HG02678 (cell line): ENCODE results near the gene BBS9.

Source experiments
- ATAC-seq: cut with Tn5 transposase; IDR thresholded peaks from one replicate; pipeline ENCODE4 v1.9.1; 2021; ENCODE audit warnings: mild to moderate bottlenecking, moderate library complexity; ENCODE audit not compliant: unreplicated experiment

Gene BBS9

GRCh38 chr7:33590916-33591315 lies 461.6 kb downstream of the BBS9 start:
- no peak for ATAC-seq

DNA sequence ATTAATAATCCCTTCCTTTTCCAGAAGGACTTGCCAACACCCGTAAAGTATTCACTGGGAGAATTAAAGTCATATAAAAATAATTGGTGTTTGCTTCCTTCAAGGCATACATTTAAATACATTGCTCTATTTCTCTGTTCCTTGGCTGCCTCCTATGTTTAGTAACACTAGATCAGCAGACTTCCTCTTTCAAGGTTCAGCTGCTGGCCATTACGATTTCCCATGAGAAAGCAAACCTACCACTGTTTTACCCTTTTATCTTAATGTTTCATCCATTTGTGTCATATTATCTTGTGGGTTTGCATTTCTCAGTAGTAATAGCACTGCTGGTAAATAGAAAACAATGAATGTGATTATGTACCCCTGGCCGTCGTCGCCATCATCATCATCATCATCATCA lies 462.1 kb downstream of the BBS9 start:
- ATAC-seq: no peak

DNA sequence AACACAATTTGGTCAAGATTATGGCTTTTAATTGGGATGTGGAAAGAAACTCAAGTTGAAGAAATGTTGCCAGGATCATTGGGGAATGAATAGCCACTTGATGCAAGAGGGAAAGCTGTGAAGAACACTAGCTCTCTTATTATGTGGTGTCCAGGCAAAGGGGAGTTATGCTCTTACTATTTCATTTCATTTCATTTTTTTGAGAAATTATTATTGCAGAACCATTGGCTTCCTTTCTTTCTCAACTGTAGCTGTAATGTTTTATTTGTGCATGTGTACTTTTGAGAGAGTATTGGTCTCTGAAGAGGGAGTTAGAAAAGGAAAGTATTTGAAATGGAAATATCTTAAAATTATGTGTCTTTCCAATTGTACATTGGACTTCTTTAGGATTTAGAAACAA lies 463.4 kb downstream of the BBS9 start:
- no peak for ATAC-seq

DNA sequence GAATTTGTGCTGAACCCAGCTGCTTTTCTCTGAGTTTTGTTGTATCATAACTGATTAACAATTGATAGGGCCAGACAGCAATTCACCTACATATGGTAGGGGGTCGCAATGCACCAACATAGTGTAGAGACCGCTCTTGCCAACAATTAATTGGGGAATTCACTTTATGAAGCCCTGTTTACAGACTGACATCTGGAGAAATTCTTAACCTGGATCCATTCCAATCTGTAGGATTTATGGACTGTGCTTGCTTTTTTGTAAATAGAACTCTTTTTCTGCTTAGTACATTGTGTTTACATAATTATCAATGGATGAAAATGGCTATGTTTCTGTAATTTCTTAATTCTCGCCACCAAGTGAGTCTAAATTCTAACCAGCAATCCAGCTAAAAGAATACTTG lies 464.2 kb downstream of the BBS9 start:
- ATAC-seq: no peak

DNA sequence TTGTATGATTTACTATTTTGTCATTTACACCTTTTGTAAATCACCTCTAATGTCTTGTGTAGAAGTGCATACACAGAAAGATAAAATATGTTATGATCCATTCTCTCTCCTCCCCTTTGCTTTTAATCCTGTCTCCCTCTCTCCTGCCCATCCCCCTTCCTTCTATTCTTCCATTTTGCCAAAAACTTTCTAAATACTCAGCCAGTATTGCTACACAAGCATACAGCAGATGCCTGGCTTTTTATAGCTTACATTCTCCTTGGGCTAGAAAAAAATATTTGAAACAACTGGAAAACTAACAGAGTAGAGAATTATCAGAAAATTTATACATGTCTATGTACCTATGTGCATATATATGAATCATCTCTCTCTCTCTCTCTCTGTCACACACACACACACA lies 467.3 kb downstream of the BBS9 start:
- no peak for ATAC-seq

DNA sequence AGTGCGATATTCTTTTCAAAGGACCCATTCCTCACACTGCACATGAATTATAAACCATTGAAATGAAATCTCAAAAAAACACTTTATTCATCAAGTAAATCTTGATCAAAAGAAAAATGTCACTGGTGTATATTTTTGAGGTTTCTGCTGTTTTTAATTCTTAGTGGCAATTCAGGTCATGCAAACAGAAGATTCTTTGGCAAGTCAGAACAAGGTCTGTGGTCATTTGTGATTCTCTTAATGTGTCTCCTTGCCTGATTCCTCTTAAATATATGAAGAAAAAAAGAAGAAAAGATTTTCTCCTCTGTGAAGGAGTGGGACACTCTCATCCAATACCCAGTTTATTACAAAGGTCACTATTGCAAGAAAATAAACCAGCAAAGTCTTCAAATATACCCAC lies 467.8 kb downstream of the BBS9 start:
- ATAC-seq: no peak

- no peak for ATAC-seq
These were observed 471.7 kb downstream of the BBS9 start for GRCh38 chr7:33601101-33601500.

- ATAC-seq: no peak
These were observed 472.5 kb downstream of the BBS9 start for GRCh38 chr7:33601884-33602283.

GRCh38 chr7:33604056-33604455 lies 474.7 kb downstream of the BBS9 start:
- ATAC-seq: no peak

- no peak for ATAC-seq
These were observed 481.6 kb downstream of the BBS9 start for GRCh38 chr7:33610918-33611317.

- ATAC-seq: no peak
These were observed 483.1 kb downstream of the BBS9 start for GRCh38 chr7:33612442-33612841.

DNA sequence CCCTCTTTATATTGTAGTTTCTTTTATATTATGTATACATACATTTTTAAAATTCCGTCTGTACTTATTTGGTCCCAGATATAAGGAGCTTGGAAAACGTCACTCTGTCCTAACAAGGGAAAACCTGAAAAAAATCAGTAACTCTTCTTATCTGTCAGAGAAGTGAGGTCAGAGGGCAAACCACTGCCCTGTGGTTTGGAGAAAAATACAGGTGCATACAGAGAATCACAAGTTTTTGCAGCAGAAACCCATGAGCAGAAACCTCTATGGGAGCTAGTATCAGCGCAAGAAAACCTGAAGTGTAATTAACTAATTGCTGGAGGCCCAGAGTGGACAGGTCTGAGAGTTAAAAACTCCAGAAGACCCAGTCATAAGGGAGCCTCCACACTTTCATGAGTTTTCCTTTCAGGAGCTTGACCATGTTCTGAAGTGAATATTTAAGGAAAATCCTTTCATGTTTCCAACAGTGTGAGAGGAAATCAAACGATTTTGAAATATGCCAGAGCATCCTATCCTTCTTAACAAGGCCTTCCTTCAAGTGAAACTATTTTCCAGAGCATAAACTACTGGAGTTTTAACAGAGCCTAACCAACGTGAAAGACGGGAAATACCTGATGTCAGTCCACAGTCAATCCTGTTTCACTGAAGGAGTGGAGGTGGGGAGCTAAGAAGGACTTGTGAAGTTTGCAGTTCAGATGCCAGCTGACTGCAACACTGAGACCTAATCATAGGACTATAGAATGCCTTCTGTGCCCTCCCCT lies 485.2 kb downstream of the BBS9 start:
- ATAC-seq: no peak

- no peak for ATAC-seq
These were observed 487.4 kb downstream of the BBS9 start for GRCh38 chr7:33616752-33617151.

GRCh38 chr7:33619264-33619663 lies 489.9 kb downstream of the BBS9 start:
- ATAC-seq: no peak

- no peak for ATAC-seq
These were observed 493.9 kb downstream of the BBS9 start for GRCh38 chr7:33623267-33623666.

DNA sequence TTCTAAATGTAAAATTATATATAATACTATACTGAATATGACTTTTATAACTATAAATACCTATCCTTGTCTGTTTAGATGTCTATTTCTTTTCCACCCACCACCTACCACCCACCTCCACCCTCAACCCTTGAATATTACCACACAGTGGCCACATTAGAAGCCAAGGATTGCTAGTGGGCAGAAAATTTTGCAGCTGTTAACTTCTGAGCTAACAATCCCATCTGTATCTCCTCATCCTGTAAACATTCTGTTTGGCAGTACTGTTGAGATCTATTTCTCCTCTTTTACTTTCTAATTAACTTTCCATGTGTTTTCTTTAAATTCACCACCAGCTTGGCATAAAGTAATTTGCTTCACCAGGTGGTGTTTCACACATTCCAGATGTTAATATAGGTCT lies 494.9 kb downstream of the BBS9 start:
- no peak for ATAC-seq

- no peak for ATAC-seq
These were observed 497.5 kb downstream of the BBS9 start for GRCh38 chr7:33626869-33627268.

- ATAC-seq: no peak
These were observed 498.4 kb downstream of the BBS9 start for GRCh38 chr7:33627741-33628140.

DNA sequence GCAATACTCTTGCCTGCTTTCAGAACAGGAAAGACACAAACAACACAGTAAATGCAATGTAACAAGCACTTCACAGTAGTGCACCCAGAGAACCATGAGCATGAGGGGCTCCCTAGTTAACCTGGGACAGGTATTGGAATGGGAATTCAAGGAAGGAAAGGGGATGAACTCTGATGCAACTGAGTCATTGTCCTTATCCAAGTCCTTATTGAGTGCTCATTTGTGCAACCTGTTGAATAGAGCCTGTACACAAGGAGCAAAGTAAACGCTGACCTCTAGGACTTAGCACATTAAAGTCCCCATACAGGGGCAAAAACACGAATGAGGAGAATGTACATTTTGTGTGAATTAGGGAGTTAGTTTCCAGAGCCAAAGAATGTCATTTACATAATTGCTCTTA lies 499.5 kb downstream of the BBS9 start:
- ATAC-seq: no peak

DNA sequence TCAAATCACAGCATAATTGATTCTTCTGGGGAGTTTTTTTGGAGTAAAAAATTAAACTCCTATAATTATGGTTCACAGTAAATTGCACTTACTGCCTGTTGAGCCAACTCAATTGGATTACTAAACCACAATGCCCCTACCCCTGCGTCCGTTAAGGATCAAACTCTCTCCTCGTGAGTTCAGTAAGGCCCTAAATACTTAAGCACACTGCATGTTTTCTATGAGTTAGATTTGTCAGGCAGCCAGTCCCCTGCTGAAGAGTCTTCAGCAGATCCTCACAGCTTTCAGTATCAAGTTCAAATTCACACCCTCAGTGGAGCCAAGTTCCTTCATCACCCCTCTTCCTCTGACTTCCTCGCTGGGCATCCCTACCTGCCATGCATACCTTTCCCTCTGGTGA lies 501.0 kb downstream of the BBS9 start:
- ATAC-seq: no peak

DNA sequence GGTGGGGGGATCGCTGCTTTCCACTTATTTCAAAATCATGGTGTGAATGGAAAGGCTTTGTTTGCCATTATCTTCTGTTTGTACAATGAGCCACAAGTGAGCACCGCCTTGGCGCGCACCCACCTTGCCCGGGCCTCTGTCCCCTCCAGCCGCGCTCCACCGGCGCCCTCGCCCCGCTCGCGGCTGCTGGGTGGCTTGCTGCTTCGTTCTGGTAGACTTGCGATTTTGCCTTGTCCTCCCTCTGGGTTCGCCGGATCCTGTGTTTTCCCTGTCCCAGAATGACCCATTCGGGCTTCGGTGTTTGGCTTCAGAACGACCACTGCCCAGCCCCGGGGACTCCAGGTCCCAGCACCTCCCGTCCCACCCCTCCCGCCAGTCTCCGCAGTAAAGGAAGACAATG lies 503.0 kb downstream of the BBS9 start:
- no peak for ATAC-seq

- ATAC-seq: no peak
These were observed 503.6 kb downstream of the BBS9 start for GRCh38 chr7:33632840-33633525.

DNA sequence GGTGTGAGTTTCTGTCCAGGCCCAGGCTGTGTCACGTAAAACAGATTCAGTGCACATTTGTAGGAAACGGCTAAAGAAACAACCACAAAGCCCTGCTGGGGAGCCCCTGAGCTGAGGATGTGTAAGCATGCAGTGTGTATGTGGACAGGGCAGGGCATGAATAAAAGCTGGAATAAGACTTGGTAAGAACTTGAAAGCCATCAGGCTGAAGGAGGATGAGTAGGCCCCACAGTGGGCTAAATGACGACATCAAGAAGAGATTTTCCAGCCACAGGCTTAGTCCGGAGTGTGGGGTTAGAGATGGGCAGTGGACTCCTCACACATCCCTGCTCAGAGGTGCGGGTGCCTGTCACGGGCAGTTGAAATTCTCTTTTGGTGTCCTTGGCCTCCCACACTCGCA lies 505.2 kb downstream of the BBS9 start:
- ATAC-seq: no peak
